H1 (cell line): Measurements from ENCODE around the gene GTSE1. TPM values are rescaled to one million over a fixed set of nuclear protein-coding genes. Genes with fewer than 3 reads are reported as not detected.

Experiments
- CTCF ChIA-PET: fragments of 300-600 bp; sonication (Branson Sonifier 250); formaldehyde crosslinking; loops from one replicate; lab custom pipeline; 2021; ENCODE audit not compliant: partially characterized antibody; lab: Charles Lee
- POLR2A ChIA-PET: fragments of 300-600 bp; sonication (Branson Sonifier 250); formaldehyde crosslinking; loops from one replicate; lab custom pipeline; 2021; ENCODE audit warnings: inconsistent platforms; ENCODE audit not compliant: partially characterized antibody; lab: Charles Lee
- DNase-seq, 2 experiments: peaks; one replicate each; pipeline versions ENCODE4 v3.0.0 to v3.0.0-alpha.2; 2010 to 2022; ENCODE audit warnings: low spot score in 2 of 2, low read depth in 1 of 2, mixed read lengths in 1 of 2
- FAIRE-seq: peaks from 2 replicates; lab custom pipeline; 2011; peaks lifted over from hg19 to GRCh38; lab: Jason Lieb, UNC
- H2AFZ ChIP-seq: 2 replicates; pipeline ENCODE4 v1.8.1; 2012; ENCODE audit warnings: low read length, inconsistent platforms
- H2AK5ac ChIP-seq: 2 replicates; pipeline ENCODE4 v1.6.1; 2013; ENCODE audit warnings: low read depth, low read length
- H2BK120ac ChIP-seq: replicated peaks from 2 replicates; pipeline ENCODE3; 2013; ENCODE audit warnings: low read depth, low read length, inconsistent platforms
- H2BK12ac ChIP-seq: 2 replicates; pipeline ENCODE4 v1.6.1; 2013; ENCODE audit warnings: low read depth, low read length
- H2BK15ac ChIP-seq: 2 replicates; pipeline ENCODE4 v1.6.1; 2013; ENCODE audit warnings: low read length
- H2BK20ac ChIP-seq: 2 replicates; pipeline ENCODE4 v1.6.1; 2013; ENCODE audit warnings: low read length
- H2BK5ac ChIP-seq: 2 replicates; pipeline ENCODE4 v1.6.1; 2013; ENCODE audit warnings: low read depth, low read length
- H3K14ac ChIP-seq: 2 replicates; pipeline ENCODE4 v1.6.1; 2013; ENCODE audit warnings: inconsistent platforms; ENCODE audit not compliant: insufficient read length
- H3K18ac ChIP-seq: 2 replicates; pipeline ENCODE4 v1.6.1; 2013; ENCODE audit warnings: low read length; ENCODE audit errors: extremely low read depth
- H3K23ac ChIP-seq: 2 replicates; pipeline ENCODE4 v1.6.1; 2013; ENCODE audit warnings: inconsistent platforms; ENCODE audit not compliant: insufficient read length
- H3K23me2 ChIP-seq: 2 replicates; pipeline ENCODE4 v1.6.1; 2013; ENCODE audit warnings: low read depth, low read length
- H3K27ac ChIP-seq: 2 replicates; pipeline ENCODE4 v1.6.1; 2011; ENCODE audit warnings: low read depth, low read length, inconsistent platforms
- H3K27me3 ChIP-seq, 4 experiments: replicated peaks in 1 of 4; 1 replicate in 1 of 4; 2 replicates in 3 of 4; pipeline versions ENCODE4 v1.6.1 to v1.8.1; 2011 to 2013; ENCODE audit warnings: low read length in 3 of 4, mild to moderate bottlenecking in 3 of 4, inconsistent platforms in 2 of 4, mixed read lengths in 2 of 4, moderate library complexity in 1 of 4; ENCODE audit not compliant: control insufficient read depth in 3 of 4, insufficient read depth in 3 of 4; ENCODE audit errors: extremely low read depth in 1 of 4
- H3K36me3 ChIP-seq, 4 experiments: 2 replicates each; pipeline versions ENCODE4 v1.6.1 to v1.8.1; 2011 to 2013; ENCODE audit warnings: mild to moderate bottlenecking in 4 of 4, low read length in 3 of 4, moderate library complexity in 2 of 4, control low read depth in 1 of 4, inconsistent platforms in 1 of 4; ENCODE audit not compliant: insufficient read depth in 4 of 4, control insufficient read depth in 2 of 4
- H3K4ac ChIP-seq: replicated peaks from 2 replicates; pipeline ENCODE3; 2013; ENCODE audit warnings: low read length, low read depth, mixed read lengths, inconsistent platforms; ENCODE audit not compliant: insufficient read length
- H3K4me1 ChIP-seq, 4 experiments: replicated peaks in 1 of 4; 1 replicate in 1 of 4; 2 replicates in 3 of 4; pipeline versions ENCODE4 v1.6.1 to v1.8.1; 2011 to 2013; ENCODE audit warnings: low read length in 3 of 4, inconsistent platforms in 2 of 4, mixed read lengths in 1 of 4; ENCODE audit not compliant: insufficient read depth in 4 of 4, control insufficient read depth in 3 of 4
- H3K4me2 ChIP-seq, 2 experiments: 2 replicates each; pipeline versions ENCODE4 v1.6.1 to v1.8.1; 2011 to 2013; ENCODE audit warnings: low read depth in 2 of 2, low read length in 2 of 2, control low read depth in 1 of 2, inconsistent platforms in 1 of 2, mild to moderate bottlenecking in 1 of 2; ENCODE audit not compliant: insufficient read depth in 1 of 2
- H3K4me3 ChIP-seq, 4 experiments: fragments of 200-600, 300-600 bp in 1 of 4; sonication (generic), shearing (Covaris generic), sonication (Bioruptor Twin) in 1 of 4; 2 replicates each; pipeline versions ENCODE4 v1.5.1 to v1.8.1; 2011 to 2016; ENCODE audit warnings: low read length in 4 of 4, low read depth in 3 of 4, control low read depth in 2 of 4, inconsistent platforms in 2 of 4, mild to moderate bottlenecking in 2 of 4, mixed read lengths in 1 of 4, moderate library complexity in 1 of 4; ENCODE audit not compliant: insufficient read depth in 2 of 4; ENCODE audit errors: extremely low read depth in 1 of 4
- H3K56ac ChIP-seq: replicated peaks from 2 replicates; pipeline ENCODE3; 2013; ENCODE audit warnings: low read depth, mild to moderate bottlenecking, mixed read lengths, low read length, inconsistent platforms; ENCODE audit not compliant: insufficient read length
- H3K79me1 ChIP-seq: 2 replicates; pipeline ENCODE4 v1.6.1; 2013; ENCODE audit warnings: low read depth, low read length, control low read depth
- H3K79me2 ChIP-seq, 2 experiments: 2 replicates each; pipeline versions ENCODE4 v1.6.1 to v1.8.1; 2012 to 2013; ENCODE audit warnings: low read length in 2 of 2, mild to moderate bottlenecking in 2 of 2, inconsistent platforms in 1 of 2; ENCODE audit not compliant: insufficient read depth in 2 of 2, control insufficient read depth in 1 of 2
- H3K9ac ChIP-seq, 4 experiments: replicated peaks in 1 of 4; 1 replicate in 1 of 4; 2 replicates in 3 of 4; pipeline versions ENCODE4 v1.6.1 to v1.8.1; 2011 to 2013; ENCODE audit warnings: low read depth in 3 of 4, low read length in 3 of 4, control low read depth in 2 of 4, mild to moderate bottlenecking in 2 of 4, moderate library complexity in 2 of 4, inconsistent platforms in 1 of 4; ENCODE audit errors: extremely low read depth in 1 of 4
- H3K9me3 ChIP-seq, 2 experiments: 2 replicates each; pipeline versions ENCODE4 v1.6.1 to v1.8.1; 2012 to 2013; ENCODE audit warnings: mild to moderate bottlenecking in 2 of 2, moderate library complexity in 2 of 2, control low read depth in 1 of 2, inconsistent platforms in 1 of 2, low read depth in 1 of 2, low read length in 1 of 2, mixed read lengths in 1 of 2; ENCODE audit not compliant: insufficient read depth in 2 of 2
- H4K20me1 ChIP-seq, 2 experiments: replicated peaks in 1 of 2; 2 replicates each; pipeline versions ENCODE3 to v1.8.1; 2011 to 2013; ENCODE audit warnings: inconsistent platforms in 2 of 2, low read length in 2 of 2, mild to moderate bottlenecking in 1 of 2; ENCODE audit not compliant: insufficient read depth in 2 of 2, control insufficient read depth in 1 of 2
- H4K5ac ChIP-seq: 2 replicates; pipeline ENCODE4 v1.6.1; 2013; ENCODE audit warnings: low read length, low read depth, mixed read lengths, inconsistent platforms; ENCODE audit not compliant: insufficient read length
- H4K8ac ChIP-seq: 2 replicates; pipeline ENCODE4 v1.8.0; 2013; ENCODE audit warnings: mild to moderate bottlenecking, moderate library complexity, low read length, inconsistent platforms; ENCODE audit not compliant: insufficient read depth; ENCODE audit errors: extremely low read depth
- H4K91ac ChIP-seq: replicated peaks from 2 replicates; pipeline ENCODE3; 2013; ENCODE audit warnings: low read length, mixed read lengths, inconsistent platforms; ENCODE audit not compliant: insufficient read length
- CTCF ChIP-seq, 3 experiments: IDR thresholded peaks; 1 replicate in 2 of 3; 2 replicates in 1 of 3; pipeline versions ENCODE4 v1.5.1 to v1.6.1; 2011; ENCODE audit warnings: low read length in 3 of 3, mild to moderate bottlenecking in 3 of 3, inconsistent platforms in 2 of 3, low read depth in 1 of 3, moderate library complexity in 1 of 3; ENCODE audit not compliant: insufficient read depth in 1 of 3; ENCODE audit errors: control extremely low read depth in 1 of 3
- EGR1 ChIP-seq: IDR thresholded peaks from 2 replicates; pipeline ENCODE4 v1.6.1; 2011; ENCODE audit warnings: low read depth, low read length, borderline replicate concordance
- HDAC2 ChIP-seq, 2 experiments: fragments of 300-600 bp in 1 of 2; sonication (generic) in 1 of 2; IDR thresholded peaks; 2 replicates each; pipeline ENCODE4 v1.6.1; 2011 to 2012; ENCODE audit warnings: low read depth in 2 of 2, low read length in 2 of 2, mild to moderate bottlenecking in 2 of 2, moderate library complexity in 2 of 2, borderline replicate concordance in 1 of 2, inconsistent platforms in 1 of 2
- PHF8 ChIP-seq: fragments of 200-600 bp; sonication (generic); conservative IDR thresholded peaks from 2 replicates; pipeline ENCODE4 v1.7.1; 2012; ENCODE audit warnings: low read depth, mild to moderate bottlenecking, inconsistent platforms, low read length, moderate library complexity
- RFX5 ChIP-seq: IDR thresholded peaks from 2 replicates; pipeline ENCODE4 v1.6.1; 2011; ENCODE audit warnings: low read depth, low read length, improper control_type of control experiment, borderline replicate concordance
- RNF2 ChIP-seq: fragments of 200-900, 300-1000 bp; sonication (generic); IDR thresholded peaks from 2 replicates; pipeline ENCODE4 v1.7.1; 2016; ENCODE audit warnings: borderline replicate concordance, low read depth, mild to moderate bottlenecking, antibody characterized with exemption, low read length; ENCODE audit not compliant: poor library complexity, severe bottlenecking; ENCODE audit errors: missing control alignments
- SP2 ChIP-seq: IDR thresholded peaks from 2 replicates; pipeline ENCODE4 v1.6.1; 2012; ENCODE audit warnings: mild to moderate bottlenecking, low read length, inconsistent platforms
- ZNF274 ChIP-seq: IDR thresholded peaks from 2 replicates; pipeline ENCODE4 v1.7.0; 2012; ENCODE audit warnings: low read length, borderline replicate concordance; ENCODE audit errors: extremely low read depth
- WGBS, 2 experiments: shearing (Covaris generic) in 1 of 2; methylation state at CpG; one replicate each; pipeline versions ENCODE4 v1.1.6 to v1.1.7; 2013 to 2015; ENCODE audit warnings: low lambda C conversion rate in 2 of 2, mixed read lengths in 2 of 2, inconsistent platforms in 1 of 2, low coverage in 1 of 2, missing lambda C conversion rate in 1 of 2; ENCODE audit not compliant: insufficient replicate concordance in 2 of 2, insufficient coverage in 1 of 2, insufficient read length in 1 of 2; ENCODE audit errors: extremely low coverage in 1 of 2, missing lambda C conversion rate in 1 of 2; 5-methylcytosine and 5-hydroxymethylcytosine counted together
- polyA plus RNA-seq, 7 experiments: library from polyadenylated mRNA; depleted of rRNA in 3 of 7; stranded (reverse) in 5 of 7; unstranded in 2 of 7; fragments of >200 nt in 5 of 7; fragments of 200-250 nt in 2 of 7; gene quantifications; 1 replicate in 5 of 7; 2 replicates in 1 of 7; 4 replicates in 1 of 7; pipeline versions ENCODE4 v1.2.1 to v1.2.3, GENCODE V29; 2011 to 2013; ENCODE audit warnings: missing spikeins in 2 of 7, mixed read lengths in 2 of 7
- total RNA-seq: library from RNA; stranded (reverse); fragmentation: NEBNext Ultra II Directional; extraction: Animal tissue kit (Norgen Biotek cat#: 25700); gene quantifications from 2 replicates; pipeline ENCODE4 v1.2.1, GENCODE V29; 2021

GTSE1 gene
- total and polyA plus RNA-seq, 2 of the 8 experiments (the other 6 are each of a cell fraction or from before 2014, with no cell fraction given): 17.5 to 38.6 TPM

- no peak overlapping the region for H4K8ac ChIP-seq
- no peaks in the 10 kb centered on the region for H3K79me2 ChIP-seq
- H3K4me2 ChIP-seq: no peak overlapping the region
- no peak overlapping the region for H2AK5ac ChIP-seq
- 93% methylated on average over 15 of the region's 15 CpGs; no CpG with 5 or more reads in 1 of the 2 experiments for WGBS, 2 experiments
- H4K5ac ChIP-seq: no peak overlapping the region
- no peak overlapping the region for H2BK20ac ChIP-seq
- no peak overlapping the region for H4K91ac ChIP-seq
- no peak overlapping the region for H2AFZ ChIP-seq
- no peaks in the 10 kb centered on the region for H3K23me2 ChIP-seq
- H3K4me3 ChIP-seq: no peak overlapping the region
- ChIA-PET CTCF (interaction anchor here (0.6 to 1.3 kb wide), 3 partner anchors 176 to 281 kb away, joined by 3 to 8 read pairs (median 3); no protein-coding TSS in a partner anchor), POLR2A (interaction anchor here (1.5 kb wide), 1 partner anchor 8 kb away, joined by 5 read pairs; no protein-coding TSS in a partner anchor)
- no peaks in the 10 kb centered on the region for H3K9me3 ChIP-seq
- H2BK120ac ChIP-seq: no peak overlapping the region
- DNase-seq (no peak), FAIRE-seq (no peak)
- no peak overlapping the region for H3K14ac ChIP-seq
- H3K23ac ChIP-seq: no peak overlapping the region
- H3K9ac ChIP-seq: no peak overlapping the region
- no peaks in the 10 kb centered on the region; the same call in 1 of the 2 replicates for H3K79me1 ChIP-seq
- H3K27me3 ChIP-seq: no peaks in the 10 kb centered on the region
- H2BK15ac ChIP-seq: no peak overlapping the region
- H3K4me1 ChIP-seq: no peaks in the 10 kb centered on the region
- H4K20me1 ChIP-seq: peaks cover 0 to 3% of the 10 kb centered on the region in 2 experiments
- no peak overlapping the region for H3K18ac ChIP-seq
- no peak overlapping the region for H2BK12ac ChIP-seq
- no peak overlapping the region for H3K56ac ChIP-seq
- no peak overlapping the region for H2BK5ac ChIP-seq
- no peak overlapping the region for H3K27ac ChIP-seq
- peaks cover 0 to 7% (median 1%) of the 10 kb centered on the region in 4 experiments; a peak in 3 of 8 replicates for H3K36me3 ChIP-seq
- H3K4ac ChIP-seq: no peak overlapping the region
- no peak for TF ChIP-seq RNF2
- TF ChIP-seq HDAC2 (IDR thresholded peaks at IDR 0.05; ENCODE audit: borderline replicate concordance in 1 of 2, low read depth in 2 of 2, low read length in 2 of 2): no peak
- TF ChIP-seq SP2: no peak
- TF ChIP-seq PHF8: no peak
- TF ChIP-seq ZNF274: no peak
- no peak for TF ChIP-seq RFX5
- TF ChIP-seq EGR1: no peak
- no peak for TF ChIP-seq CTCF (IDR thresholded peaks at IDR 0.05; ENCODE audit: control extremely low read depth in 1 of 3, insufficient read depth in 1 of 3, low read depth in 1 of 3, low read length in 3 of 3)
These were observed 9.5 kb upstream of the GTSE1 start for GRCh38 chr22:46286941-46287872.
